GM12878 (cell line): ENCODE measurements around the gene CHN1.

Source experiments
- CREB1 ChIP-seq: IDR thresholded peaks from 2 replicates; pipeline ENCODE4 v1.6.1; 2012; ENCODE audit warnings: low read depth, mild to moderate bottlenecking, inconsistent platforms
- DPF2 ChIP-seq: fragments of 450-650 bp; IDR thresholded peaks from 2 replicates; pipeline ENCODE4 v1.6.1; 2017; ENCODE audit warnings: mild to moderate bottlenecking
- FOS ChIP-seq: IDR thresholded peaks from 3 replicates; pipeline ENCODE4 v1.6.1; 2011; ENCODE audit warnings: borderline replicate concordance; ENCODE audit not compliant: insufficient read length; ENCODE audit errors: extremely low read depth
- POLR2A ChIP-seq: IDR thresholded peaks from 2 replicates; pipeline ENCODE4 v1.6.1; 2011; ENCODE audit warnings: low read depth, mild to moderate bottlenecking, low read length
- SREBF2 ChIP-seq: IDR thresholded peaks from 2 replicates; pipeline ENCODE4 v1.6.1; 2012; ENCODE audit warnings: mild to moderate bottlenecking, low read length
- TAF1 ChIP-seq: IDR thresholded peaks from 2 replicates; pipeline ENCODE4 v1.6.1; 2011; ENCODE audit warnings: mild to moderate bottlenecking, low read depth, low read length, borderline replicate concordance

DNA sequence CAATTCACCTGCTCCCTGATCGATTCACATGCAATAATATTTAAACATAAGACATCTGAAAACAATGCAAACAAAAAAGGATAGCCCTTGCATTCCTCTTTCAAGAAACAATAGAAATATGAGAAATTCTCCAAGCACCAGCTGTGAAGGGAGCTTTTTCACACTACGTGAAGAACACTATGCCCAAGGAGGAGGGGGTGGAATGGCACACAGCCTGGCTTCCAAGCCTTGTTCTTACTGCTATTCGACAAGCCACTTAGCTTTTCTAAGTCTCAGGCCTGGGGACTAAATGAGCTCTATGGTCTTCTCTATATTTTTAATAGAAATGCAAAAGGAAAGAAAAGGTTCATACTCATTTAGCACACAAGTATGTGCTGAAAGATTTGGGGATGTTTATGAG is 148.7 kb downstream of the CHN1 start:
- TF ChIP-seq TAF1 (no peak), SREBF2 (no peak), POLR2A (no peak), CREB1 (no peak), FOS (no peak), DPF2 (no peak)
